HG03060 (cell line): ENCODE data around the gene CALHM3.
"Not testable (repeated sequence)": the region's sequence is repeated elsewhere in the genome, so short reads cannot be mapped to it uniquely, and the experiment has no call there.

ENCODE experiments used
- ATAC-seq: cut with Tn5 transposase; IDR thresholded peaks from one replicate; pipeline ENCODE4 v1.9.1; 2021; ENCODE audit warnings: low read depth, moderate number of reproducible peaks; ENCODE audit not compliant: unreplicated experiment

Gene CALHM3

GRCh38 chr10:103479135-103479534 lies at the start of gene CALHM3:
CALHM3 (minus strand) TSS chr10:103479240; CDS start chr10:103479032, 208 bp downstream.
- no peak for ATAC-seq

GRCh38 chr10:103528549-103528948 lies 49.5 kb upstream of the CALHM3 start:
- ATAC-seq = no peak

- not testable (repeated sequence) for ATAC-seq
Observed at GRCh38 chr10:103527476-103527875, 48.4 kb upstream of the CALHM3 start.

GRCh38 chr10:103525901-103526300 lies 46.9 kb upstream of the CALHM3 start:
- ATAC-seq = no peak

GRCh38 chr10:103523683-103524082 lies 44.6 kb upstream of the CALHM3 start:
- ATAC-seq = no peak

- not testable (repeated sequence) for ATAC-seq
Observed at GRCh38 chr10:103522006-103522405, 43.0 kb upstream of the CALHM3 start.

- no peak for ATAC-seq
Observed at GRCh38 chr10:103519798-103520197, 40.8 kb upstream of the CALHM3 start.

- no peak for ATAC-seq
Observed at GRCh38 chr10:103517234-103518085, 38.4 kb upstream of the CALHM3 start.

GRCh38 chr10:103514244-103514643 lies 35.2 kb upstream of the CALHM3 start:
- no peak for ATAC-seq

GRCh38 chr10:103513380-103514060 lies 34.5 kb upstream of the CALHM3 start:
- no peak for ATAC-seq

GRCh38 chr10:103512591-103513379 lies 33.7 kb upstream of the CALHM3 start:
- no peak for ATAC-seq

- ATAC-seq = no peak
Observed at GRCh38 chr10:103512166-103512565, 33.1 kb upstream of the CALHM3 start.

- ATAC-seq = no peak
Observed at GRCh38 chr10:103510791-103511752, 32.0 kb upstream of the CALHM3 start.

GRCh38 chr10:103510046-103510685 lies 31.1 kb upstream of the CALHM3 start:
- ATAC-seq = no peak

- no peak for ATAC-seq
Observed at GRCh38 chr10:103507235-103508191, 28.5 kb upstream of the CALHM3 start.

- ATAC-seq = no peak
Observed at GRCh38 chr10:103506061-103506460, 27.0 kb upstream of the CALHM3 start.

- ATAC-seq = no peak
Observed at GRCh38 chr10:103504181-103504783, 25.2 kb upstream of the CALHM3 start.

GRCh38 chr10:103503777-103504176 lies 24.7 kb upstream of the CALHM3 start:
- not testable (repeated sequence) for ATAC-seq
